Measurements from ENCODE around the gene MORN1. TPM values are rescaled to one million over a fixed set of nuclear protein-coding genes. Genes with fewer than 3 reads are reported as not detected.
"Not testable (repeated sequence)": the region's sequence is repeated elsewhere in the genome, so short reads cannot be mapped to it uniquely, and the experiment has no call there.

MORN1 gene
- 7.5 TPM in 2 replicates for total RNA-seq (2014; rRNA removed; shearing (Covaris generic))

- peak; percentile 99 for DNase-seq
- Histone ChIP-seq H3K9me3 (replicated peaks) (no peaks in the 10 kb centered on the region), H3K4me1 (peaks cover 10% of the 10 kb centered on the region; the same call in 1 of the 2 replicates), H3K4me3 (peak within 1 kb of the TSS; percentile 90), H3K27ac (peak within 1 kb of the TSS; percentile 50), H3K27me3 (no peaks in the 10 kb centered on the region), H3K36me3 (peaks cover 12% of the 10 kb centered on the region; the same call in 1 of the 2 replicates)
Measured at GRCh38 chr1:2391041-2391930, at the start of gene MORN1, which contains the start of gene RER1. MORN1 (minus strand) TSS chr1:2391554; CDS start chr1:2391533, 21 bp downstream. RER1 (plus strand) TSS chr1:2391841; CDS start chr1:2395791, 3,950 bp downstream.

DNA sequence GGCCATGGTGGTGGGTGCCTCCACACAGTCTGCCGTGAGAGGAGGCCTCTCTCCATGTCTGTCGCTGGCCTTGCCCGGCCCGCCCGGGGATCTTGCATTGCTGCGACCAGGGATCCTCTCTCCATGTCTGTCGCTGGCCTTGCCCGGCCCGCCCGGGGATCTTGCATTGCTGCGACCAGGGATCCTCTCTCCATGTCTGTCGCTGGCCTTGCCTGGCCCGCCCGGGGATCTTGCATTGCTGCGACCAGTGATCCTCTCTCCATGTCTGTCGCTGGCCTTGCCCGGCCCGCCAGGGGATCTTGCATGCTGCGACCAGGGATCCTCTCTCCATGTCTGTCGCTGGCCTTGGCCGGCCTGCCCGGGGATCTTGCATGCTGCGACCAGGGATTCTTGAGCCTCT, 49.0 kb upstream of the MORN1 start:
- not testable (repeated sequence) for H3K4me3 ChIP-seq; H3K9me3 ChIP-seq (replicated peaks); H3K4me1 ChIP-seq; H3K36me3 ChIP-seq; H3K27ac ChIP-seq; DNase-seq
- H3K27me3 ChIP-seq = peaks cover 40% of the 10 kb centered on the region

DNA sequence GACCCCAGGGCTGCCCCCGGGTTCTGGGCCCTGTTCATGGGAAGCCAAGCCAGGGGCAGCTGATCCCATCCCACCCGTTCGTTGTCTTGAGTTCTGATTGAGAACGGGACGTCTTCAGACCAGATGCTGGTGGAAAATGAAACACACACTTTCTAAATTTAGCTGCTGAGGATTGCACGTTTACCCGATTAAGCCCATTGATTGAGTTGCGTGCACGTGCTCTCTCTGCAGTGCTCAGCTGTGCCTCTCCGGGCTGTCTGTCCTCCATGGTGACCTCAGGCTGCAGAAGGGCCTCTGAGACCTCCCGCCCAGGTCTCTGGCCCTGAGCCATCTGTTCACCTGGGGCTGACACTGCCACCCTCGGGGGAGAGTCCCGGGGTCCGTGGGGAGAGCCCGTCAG, 48.0 kb upstream of the MORN1 start:
- no peak for DNase-seq
- Histone ChIP-seq H3K9me3 (replicated peaks) (no peaks in the 10 kb centered on the region), H3K4me1 (no peaks in the 10 kb centered on the region), H3K36me3 (no peaks in the 10 kb centered on the region), H3K27ac (no peak overlapping the region), H3K4me3 (no peak overlapping the region), H3K27me3 (peaks cover 41% of the 10 kb centered on the region)

DNA sequence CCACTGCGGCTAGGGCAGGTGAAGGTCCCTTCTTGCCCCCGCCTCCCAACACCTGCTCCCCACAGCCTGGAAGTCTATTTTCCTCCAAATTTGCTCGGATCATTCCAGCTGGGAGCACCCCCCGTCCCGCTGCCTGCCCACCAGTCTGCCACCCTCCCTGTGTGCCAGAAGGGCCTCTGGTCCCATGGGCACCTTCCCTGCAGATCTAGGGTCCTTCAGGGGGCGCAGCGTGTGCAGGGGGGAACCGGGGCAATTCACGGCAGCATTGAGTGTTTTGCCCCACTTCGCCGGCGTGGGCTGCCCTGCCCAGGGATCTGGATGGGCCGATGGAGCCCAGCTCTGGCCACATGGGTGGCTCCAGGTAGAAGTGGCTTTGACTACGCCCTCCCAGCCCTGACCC, 47.3 kb upstream of the MORN1 start:
- Histone ChIP-seq H3K36me3 (no peaks in the 10 kb centered on the region), H3K9me3 (replicated peaks) (no peaks in the 10 kb centered on the region), H3K4me3 (no peak overlapping the region), H3K27me3 (peaks cover 44% of the 10 kb centered on the region), H3K4me1 (no peaks in the 10 kb centered on the region), H3K27ac (no peak overlapping the region)
- no peak for DNase-seq

GRCh38 chr1:2438038-2438437, 46.7 kb upstream of the MORN1 start:
- no peak for DNase-seq
- Histone ChIP-seq H3K27me3 (peaks cover 49% of the 10 kb centered on the region), H3K4me3 (no peak overlapping the region), H3K9me3 (replicated peaks) (no peaks in the 10 kb centered on the region), H3K4me1 (no peaks in the 10 kb centered on the region), H3K36me3 (no peaks in the 10 kb centered on the region), H3K27ac (no peak overlapping the region)

GRCh38 chr1:2437617-2438016, 46.3 kb upstream of the MORN1 start:
- Histone ChIP-seq H3K27me3 (peaks cover 49% of the 10 kb centered on the region), H3K36me3 (no peaks in the 10 kb centered on the region), H3K4me1 (no peaks in the 10 kb centered on the region), H3K9me3 (replicated peaks) (no peaks in the 10 kb centered on the region), H3K27ac (no peak overlapping the region), H3K4me3 (no peak overlapping the region)
- no peak for DNase-seq

DNA sequence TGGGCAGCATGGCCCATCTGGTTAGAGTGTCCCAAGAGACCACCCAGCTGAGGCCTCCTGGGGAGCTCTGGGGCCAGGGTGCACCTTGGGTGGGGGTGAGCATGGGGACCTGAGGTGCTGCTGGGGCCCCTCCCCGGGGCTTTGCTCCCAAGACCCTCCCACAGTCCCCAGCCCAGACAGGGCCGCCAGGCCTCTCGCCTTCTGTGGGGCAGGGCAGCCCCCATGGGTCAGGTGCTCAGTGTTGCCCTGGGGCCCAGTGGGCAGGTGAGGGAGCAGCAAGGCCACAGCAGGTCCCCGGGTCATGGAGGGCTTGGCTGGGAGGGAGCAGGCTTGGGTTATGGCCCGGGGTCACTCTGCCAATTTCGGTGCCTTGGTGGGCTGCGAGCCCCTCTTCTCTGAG, 45.5 kb upstream of the MORN1 start:
- H3K27me3 ChIP-seq = peaks cover 49% of the 10 kb centered on the region

GRCh38 chr1:2435746-2436355, 44.5 kb upstream of the MORN1 start:
- no peaks in the 10 kb centered on the region for H3K36me3 ChIP-seq
- DNase-seq = no peak
- peaks cover 54% of the 10 kb centered on the region for H3K27me3 ChIP-seq

More for the DNA sequence above, 45.5 kb upstream of the MORN1 start:
- Histone ChIP-seq H3K36me3 (no peaks in the 10 kb centered on the region), H3K4me1 (no peaks in the 10 kb centered on the region), H3K4me3 (no peak overlapping the region), H3K27ac (no peak overlapping the region), H3K9me3 (replicated peaks) (no peaks in the 10 kb centered on the region)
- no peak for DNase-seq

GRCh38 chr1:2435091-2435490, 43.7 kb upstream of the MORN1 start:
- Histone ChIP-seq H3K4me1 (no peaks in the 10 kb centered on the region), H3K27me3 (peaks cover 52% of the 10 kb centered on the region), H3K9me3 (replicated peaks) (no peaks in the 10 kb centered on the region), H3K36me3 (no peaks in the 10 kb centered on the region), H3K4me3 (no peak overlapping the region), H3K27ac (no peak overlapping the region)
- DNase-seq = no peak

More at GRCh38 chr1:2435746-2436355, 44.5 kb upstream of the MORN1 start:
- Histone ChIP-seq H3K27ac (no peak overlapping the region), H3K4me3 (no peak overlapping the region), H3K4me1 (no peaks in the 10 kb centered on the region), H3K9me3 (replicated peaks) (no peaks in the 10 kb centered on the region)

DNA sequence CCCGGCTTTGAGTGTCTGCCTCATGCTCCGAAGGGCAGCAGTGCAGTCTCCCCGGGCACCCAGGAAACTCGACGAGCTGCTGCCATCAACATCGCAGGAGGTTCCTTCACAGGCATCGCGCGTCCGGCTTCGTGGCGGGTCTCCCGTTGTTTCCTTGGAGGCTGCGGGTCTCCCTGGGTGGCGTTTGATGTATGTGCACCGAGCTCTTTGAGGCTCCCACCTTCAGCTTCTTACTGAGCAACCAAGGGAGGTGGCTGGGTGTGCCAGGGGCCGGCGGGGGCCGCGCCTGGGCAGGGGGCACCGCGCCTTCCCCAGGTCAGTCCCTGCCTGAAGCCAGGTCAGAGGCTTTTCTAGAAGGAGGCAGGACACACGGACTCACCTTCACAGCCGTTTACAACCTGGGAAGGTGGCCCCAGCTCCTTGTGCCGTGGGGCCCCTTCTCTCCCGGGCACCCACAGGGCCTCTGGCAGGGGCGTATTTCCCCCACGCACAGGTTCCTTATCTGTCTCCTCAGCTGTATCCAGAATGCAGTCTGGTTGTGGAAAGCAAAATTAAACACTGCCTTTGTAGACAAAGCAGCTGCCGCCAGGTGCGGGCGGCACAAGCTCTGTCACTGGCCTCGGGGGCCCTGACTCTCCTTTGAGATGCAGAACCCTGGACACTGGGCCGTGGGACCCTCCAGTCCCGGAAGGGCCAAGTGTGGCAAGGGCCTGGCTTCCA, 42.7 kb upstream of the MORN1 start:
- no peak overlapping the region for H3K27ac ChIP-seq
- DNase-seq = no peak
- no peaks in the 10 kb centered on the region for H3K36me3 ChIP-seq
- peaks cover 48% of the 10 kb centered on the region for H3K27me3 ChIP-seq
- peaks cover 3% of the 10 kb centered on the region; the same call in 1 of the 2 replicates for H3K9me3 ChIP-seq (replicated peaks)
- H3K4me3 ChIP-seq = no peak overlapping the region
- H3K4me1 ChIP-seq = no peaks in the 10 kb centered on the region

DNA sequence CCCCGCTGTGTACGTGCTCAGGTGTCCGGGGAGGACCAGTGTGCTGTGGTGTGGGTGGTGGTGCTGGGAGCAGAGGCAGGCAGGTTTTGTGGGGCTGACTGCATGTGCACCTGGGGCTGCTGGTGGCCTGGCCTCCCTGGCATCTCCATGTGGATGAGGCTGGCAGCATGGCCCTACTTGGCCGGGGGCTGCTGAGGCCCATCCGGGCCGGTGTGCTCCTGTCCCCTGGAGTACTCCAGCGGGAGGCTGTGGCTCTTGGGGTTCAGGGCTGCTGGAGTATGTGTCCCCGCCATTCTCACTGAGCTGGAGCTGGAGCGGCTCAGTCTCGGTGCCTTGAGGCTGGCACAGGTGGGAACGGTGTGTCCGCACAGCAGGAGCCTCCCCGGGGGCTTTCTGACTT, 41.8 kb upstream of the MORN1 start:
- H3K9me3 ChIP-seq (replicated peaks) = peaks cover 3% of the 10 kb centered on the region; the same call in 1 of the 2 replicates
- H3K27me3 ChIP-seq = peaks cover 54% of the 10 kb centered on the region
- H3K4me1 ChIP-seq = no peaks in the 10 kb centered on the region
- H3K4me3 ChIP-seq = no peak overlapping the region
- H3K27ac ChIP-seq = no peak overlapping the region
- no peak for DNase-seq
- no peaks in the 10 kb centered on the region for H3K36me3 ChIP-seq

- peaks cover 3% of the 10 kb centered on the region; the same call in 1 of the 2 replicates for H3K9me3 ChIP-seq (replicated peaks)
- no peak overlapping the region for H3K27ac ChIP-seq
- no peaks in the 10 kb centered on the region for H3K4me1 ChIP-seq
- H3K4me3 ChIP-seq = no peak overlapping the region
- DNase-seq = no peak
- peaks cover 60% of the 10 kb centered on the region for H3K27me3 ChIP-seq
- no peaks in the 10 kb centered on the region for H3K36me3 ChIP-seq
Measured at GRCh38 chr1:2432441-2432844, 41.1 kb upstream of the MORN1 start.

- no peak overlapping the region for H3K4me3 ChIP-seq
- H3K4me1 ChIP-seq = no peaks in the 10 kb centered on the region
- no peak for DNase-seq
- peaks cover 3% of the 10 kb centered on the region; the same call in 1 of the 2 replicates for H3K9me3 ChIP-seq (replicated peaks)
- no peaks in the 10 kb centered on the region for H3K36me3 ChIP-seq
- H3K27ac ChIP-seq = no peak overlapping the region
- peaks cover 69% of the 10 kb centered on the region for H3K27me3 ChIP-seq
Measured at GRCh38 chr1:2431518-2431917, 40.2 kb upstream of the MORN1 start.

- H3K27me3 ChIP-seq = peaks cover 73% of the 10 kb centered on the region
Measured at GRCh38 chr1:2431103-2431502, 39.7 kb upstream of the MORN1 start.

GRCh38 chr1:2430592-2430973, 39.2 kb upstream of the MORN1 start:
- no peaks in the 10 kb centered on the region for H3K4me1 ChIP-seq
- H3K4me3 ChIP-seq = no peak overlapping the region
- DNase-seq = no peak
- no peak overlapping the region for H3K27ac ChIP-seq
- H3K9me3 ChIP-seq (replicated peaks) = peaks cover 3% of the 10 kb centered on the region; the same call in 1 of the 2 replicates
- no peaks in the 10 kb centered on the region for H3K36me3 ChIP-seq
- peaks cover 77% of the 10 kb centered on the region for H3K27me3 ChIP-seq

More at GRCh38 chr1:2431103-2431502, 39.7 kb upstream of the MORN1 start:
- no peak for DNase-seq
- no peak overlapping the region for H3K4me3 ChIP-seq
- no peak overlapping the region for H3K27ac ChIP-seq
- H3K36me3 ChIP-seq = no peaks in the 10 kb centered on the region
- H3K9me3 ChIP-seq (replicated peaks) = peaks cover 3% of the 10 kb centered on the region; the same call in 1 of the 2 replicates
- H3K4me1 ChIP-seq = no peaks in the 10 kb centered on the region
